PC-3 (cell line): ENCODE measurements around the gene CHSY1.

Source experiments
- EZH2 ChIP-seq: fragments of 300-600 bp; sonication (generic); IDR thresholded peaks from one replicate; pipeline ENCODE4 v1.6.1; 2017; ENCODE audit warnings: antibody characterized with exemption, mild to moderate bottlenecking, low read length; ENCODE audit not compliant: unreplicated experiment
- EZH2phosphoT487 ChIP-seq: fragments of 300-600 bp; sonication (generic); IDR thresholded peaks from 2 replicates; pipeline ENCODE4 v1.6.1; 2018; ENCODE audit warnings: mild to moderate bottlenecking, antibody characterized with exemption, low read length, borderline replicate concordance
- TF ChIP-seq, protein P1 (sequence below): fragments of 300-600 bp; sonication (generic); conservative IDR thresholded peaks from 2 replicates; pipeline ENCODE4 v1.5.1; 2017; ENCODE audit warnings: antibody characterized with exemption, low read depth, mild to moderate bottlenecking, low read length

DNA sequence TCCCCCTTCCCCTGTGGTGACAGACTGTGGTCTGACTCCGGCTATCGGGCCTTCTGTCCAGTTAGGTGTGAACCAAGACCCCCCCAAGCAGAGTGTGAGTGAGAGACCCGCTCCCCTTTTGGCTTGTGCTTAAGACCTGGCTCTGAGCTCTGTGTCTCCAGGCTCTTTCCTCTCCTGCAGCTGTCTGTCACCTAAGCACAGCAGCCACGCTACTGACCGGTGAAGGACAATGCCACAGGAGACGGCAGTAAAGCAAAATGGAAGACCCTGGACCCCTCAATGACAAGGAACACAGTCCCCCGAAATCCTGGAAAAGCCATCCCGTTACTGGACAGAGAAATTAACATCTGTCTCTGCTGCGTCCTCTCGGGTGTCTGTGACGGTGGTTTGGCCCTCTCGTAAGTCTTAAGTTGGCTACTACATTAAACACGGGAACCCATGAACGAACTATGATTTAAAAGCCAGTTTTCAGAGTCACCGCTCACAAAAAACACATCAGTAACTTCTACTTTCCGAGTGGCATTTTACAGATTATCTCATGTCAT lies 53.7 kb downstream of the CHSY1 start:
- TF ChIP-seq, protein P1, sequence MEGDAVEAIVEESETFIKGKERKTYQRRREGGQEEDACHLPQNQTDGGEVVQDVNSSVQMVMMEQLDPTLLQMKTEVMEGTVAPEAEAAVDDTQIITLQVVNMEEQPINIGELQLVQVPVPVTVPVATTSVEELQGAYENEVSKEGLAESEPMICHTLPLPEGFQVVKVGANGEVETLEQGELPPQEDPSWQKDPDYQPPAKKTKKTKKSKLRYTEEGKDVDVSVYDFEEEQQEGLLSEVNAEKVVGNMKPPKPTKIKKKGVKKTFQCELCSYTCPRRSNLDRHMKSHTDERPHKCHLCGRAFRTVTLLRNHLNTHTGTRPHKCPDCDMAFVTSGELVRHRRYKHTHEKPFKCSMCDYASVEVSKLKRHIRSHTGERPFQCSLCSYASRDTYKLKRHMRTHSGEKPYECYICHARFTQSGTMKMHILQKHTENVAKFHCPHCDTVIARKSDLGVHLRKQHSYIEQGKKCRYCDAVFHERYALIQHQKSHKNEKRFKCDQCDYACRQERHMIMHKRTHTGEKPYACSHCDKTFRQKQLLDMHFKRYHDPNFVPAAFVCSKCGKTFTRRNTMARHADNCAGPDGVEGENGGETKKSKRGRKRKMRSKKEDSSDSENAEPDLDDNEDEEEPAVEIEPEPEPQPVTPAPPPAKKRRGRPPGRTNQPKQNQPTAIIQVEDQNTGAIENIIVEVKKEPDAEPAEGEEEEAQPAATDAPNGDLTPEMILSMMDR: no peak
- no peak for TF ChIP-seq EZH2
- TF ChIP-seq EZH2phosphoT487: no peak
